NCI-H2029 treated with DMSO at 0.1 percent for 48 hours (cell line): ENCODE results near the gene SPAG5.
"Not testable (repeated sequence)": the region's sequence is repeated elsewhere in the genome, so short reads cannot be mapped to it uniquely, and the experiment has no call there.

ENCODE experiments used
- DNase-seq: peaks from one replicate; lab custom pipeline; 2025; lab: John Stamatoyannopoulos, UW

SPAG5 gene

DNA sequence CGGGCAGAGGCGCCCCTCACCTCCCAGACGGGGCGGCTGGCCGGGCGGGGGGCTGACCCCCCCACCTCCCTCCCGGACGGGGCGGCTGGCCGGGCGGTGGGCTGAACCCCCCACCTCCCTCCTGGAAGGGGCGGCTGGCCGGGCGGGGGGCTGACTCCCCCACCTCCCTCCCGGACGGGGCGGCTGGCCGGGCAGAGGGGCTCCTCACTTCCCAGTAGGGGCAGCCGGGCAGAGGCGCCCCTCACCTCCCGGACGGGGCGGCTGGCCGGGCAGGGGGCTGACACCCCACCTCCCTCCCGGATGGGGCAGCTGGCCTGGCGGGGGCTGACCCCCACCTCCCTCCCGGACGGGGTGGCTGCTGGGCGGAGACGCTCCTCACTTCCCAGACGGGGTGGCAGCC, 5.2 kb upstream of the SPAG5 start:
- not testable (repeated sequence) for DNase-seq

DNA sequence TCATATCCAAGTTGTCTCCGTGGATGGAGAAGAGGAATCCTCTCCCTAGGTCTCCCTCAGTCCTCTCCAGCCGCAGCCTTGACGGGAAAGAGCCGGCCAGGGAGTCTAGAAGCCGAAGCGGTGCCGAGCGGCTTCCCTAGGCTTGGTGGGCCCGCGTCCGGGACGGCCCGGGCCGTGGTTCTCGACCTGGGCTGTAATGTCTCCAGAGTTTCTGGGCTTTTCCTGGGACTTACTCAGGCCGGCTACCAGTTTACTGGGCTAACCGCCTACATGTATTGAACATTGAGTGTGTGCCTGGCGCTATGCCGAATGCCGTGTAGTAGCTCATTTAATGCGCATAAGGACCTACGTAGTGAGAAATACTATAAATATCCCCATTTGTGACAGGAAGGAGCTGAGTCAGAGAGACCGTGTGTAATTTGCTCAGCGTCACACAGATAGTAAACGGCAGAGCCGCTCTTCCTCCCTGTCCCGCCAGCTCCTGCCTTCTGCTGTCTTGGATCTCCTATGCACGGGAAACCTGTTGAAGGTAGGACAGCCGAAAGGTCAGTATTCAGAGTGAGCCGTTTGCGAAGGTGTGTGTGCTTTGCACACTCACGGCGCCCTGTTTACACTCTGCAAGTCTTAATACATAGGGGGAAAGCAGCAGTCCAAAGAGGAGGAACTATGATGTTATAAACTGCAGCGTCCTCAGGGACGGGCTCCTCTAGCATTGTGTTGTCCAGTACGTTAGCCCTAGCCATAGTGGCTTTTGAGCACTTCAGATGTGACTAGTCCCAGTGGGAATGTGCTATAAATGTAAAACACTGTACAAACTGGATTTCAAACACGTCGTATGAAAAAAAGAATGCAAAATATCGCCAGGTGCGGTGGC, 723 bp upstream of the SPAG5 start:
- DNase-seq: peak; percentile 70

DNA sequence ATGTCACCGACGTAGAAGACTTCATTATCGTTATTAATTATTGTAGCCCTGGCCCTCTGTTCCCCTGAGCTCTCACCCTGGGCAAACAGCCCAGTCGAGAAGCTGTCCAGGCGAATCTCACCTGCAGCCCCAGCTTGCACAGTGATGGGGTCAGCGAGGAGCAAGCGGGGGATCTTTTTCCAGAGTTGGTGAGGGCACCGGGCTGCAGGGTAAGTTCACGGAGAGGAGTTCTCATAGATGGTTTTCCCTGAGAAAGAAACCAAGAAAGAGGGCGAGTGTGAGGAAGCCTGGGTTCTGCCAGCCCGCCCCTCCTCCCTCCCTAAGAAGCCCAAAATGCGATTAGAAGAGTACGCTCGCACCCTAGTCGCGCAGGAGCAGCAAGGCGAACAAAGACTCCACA, 436 bp downstream of the SPAG5 start:
- DNase-seq: no peak

DNA sequence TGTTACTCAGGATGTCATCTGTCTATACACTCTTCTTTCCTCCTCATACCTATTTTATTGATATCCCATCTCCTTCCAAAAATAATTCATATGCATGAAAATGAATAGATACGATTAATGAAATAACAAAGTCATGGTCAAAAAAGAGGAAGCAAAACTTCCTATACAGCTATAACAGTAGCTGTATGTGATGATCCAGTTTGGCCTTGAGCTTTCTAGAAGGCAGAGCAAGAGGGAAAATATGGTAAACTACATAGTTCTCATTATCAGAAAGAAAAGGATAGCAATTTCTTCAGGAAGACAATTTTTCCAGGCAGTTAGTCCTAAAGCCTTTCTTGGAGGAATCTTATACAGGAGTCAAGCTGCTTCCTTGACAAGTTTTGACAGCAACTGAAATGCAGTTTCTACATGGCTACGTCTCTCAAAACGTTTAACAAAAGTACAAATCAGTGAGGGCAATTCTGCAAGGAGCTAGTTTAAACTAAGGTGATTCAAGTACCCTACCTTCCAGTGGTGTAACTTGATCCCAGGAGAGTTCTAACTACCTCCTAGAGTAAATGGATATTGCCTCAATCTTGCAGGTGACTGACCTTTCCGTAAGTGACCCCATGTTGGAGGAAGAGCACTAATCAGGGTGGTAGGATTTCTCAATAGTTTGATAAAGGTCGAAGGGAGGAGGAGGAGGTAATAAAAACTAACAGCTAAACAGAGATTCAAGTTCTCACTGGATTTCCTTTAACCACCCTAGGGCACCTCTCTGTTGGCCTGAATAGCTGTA, 1.0 kb downstream of the SPAG5 start:
- DNase-seq: no peak

DNA sequence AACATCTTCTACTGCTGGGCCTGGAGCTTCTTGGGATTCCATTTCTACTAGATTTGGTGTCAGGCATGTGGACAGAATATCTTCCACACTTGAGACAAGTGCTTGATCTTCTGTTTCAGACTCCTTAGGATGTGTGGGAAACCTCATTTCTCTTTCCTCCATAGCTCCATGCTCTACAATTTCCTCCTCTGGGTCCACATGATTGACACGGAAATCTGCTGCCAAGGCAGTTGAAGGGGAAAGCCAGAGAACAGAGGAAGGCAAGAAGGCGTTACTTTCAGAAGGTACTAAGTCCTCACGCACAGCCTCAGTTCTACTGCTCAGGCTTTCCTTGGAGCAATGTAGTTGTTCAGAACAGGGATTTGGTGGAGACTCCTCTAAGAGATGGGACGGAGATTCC, 6.6 kb downstream of the SPAG5 start:
- DNase-seq: no peak

DNA sequence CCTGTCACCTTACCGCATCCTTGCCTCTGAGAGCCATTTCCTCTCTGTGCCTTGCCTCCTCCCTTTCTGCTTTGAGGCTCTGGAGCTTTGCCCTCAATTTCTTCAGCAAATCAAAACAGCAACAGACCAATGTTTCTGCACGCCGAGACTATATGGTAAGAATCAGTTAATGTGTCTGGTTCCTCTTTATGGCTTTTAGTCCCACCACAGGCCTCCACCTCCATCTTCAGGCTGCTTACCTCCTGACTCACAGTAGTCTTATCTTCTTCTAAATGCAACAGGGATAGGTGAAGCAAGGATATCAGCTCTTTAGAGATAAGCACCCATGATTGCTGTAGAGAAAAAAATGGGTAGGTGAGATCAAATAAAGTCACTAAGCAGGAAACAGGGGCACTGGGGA, 13.0 kb downstream of the SPAG5 start:
- DNase-seq: no peak

DNA sequence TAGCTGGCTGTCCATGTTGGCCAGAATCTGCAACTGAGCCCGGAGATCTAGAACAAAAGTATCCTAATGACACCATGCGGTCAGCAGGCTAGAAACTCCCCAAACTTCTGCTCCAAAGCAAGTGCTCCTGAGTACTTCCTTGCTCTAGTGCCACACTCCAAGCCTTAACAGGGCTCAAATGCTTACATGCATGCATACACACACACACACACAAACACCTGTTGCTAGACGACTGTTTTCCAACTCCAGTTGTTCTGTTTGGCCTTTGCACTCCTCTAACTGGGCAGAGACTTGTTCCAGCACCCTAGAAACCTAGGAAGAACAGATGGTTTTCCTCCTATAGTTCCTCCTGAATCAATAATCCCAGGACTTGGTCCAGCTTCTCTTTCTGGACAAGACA, 14.4 kb downstream of the SPAG5 start:
- DNase-seq: no peak

DNA sequence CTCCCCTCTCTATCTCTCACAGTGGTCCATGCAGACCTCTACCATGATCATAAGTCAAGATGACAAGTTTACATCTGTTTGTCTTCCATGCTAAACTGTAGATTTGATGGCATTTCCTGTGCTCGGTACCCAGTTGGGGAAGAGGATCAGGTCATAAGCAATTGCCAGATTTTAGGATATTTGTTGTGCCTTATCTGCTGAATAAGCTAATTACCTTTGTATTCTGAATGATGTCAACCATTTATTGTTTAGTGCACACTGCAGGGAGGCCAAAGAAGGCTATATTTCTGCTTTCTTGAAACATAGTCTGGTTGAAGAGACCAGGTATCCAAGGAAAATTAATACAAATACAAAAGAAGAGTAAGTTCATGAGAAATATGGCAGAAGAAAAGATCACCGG, 16.3 kb downstream of the SPAG5 start:
- no peak for DNase-seq

DNA sequence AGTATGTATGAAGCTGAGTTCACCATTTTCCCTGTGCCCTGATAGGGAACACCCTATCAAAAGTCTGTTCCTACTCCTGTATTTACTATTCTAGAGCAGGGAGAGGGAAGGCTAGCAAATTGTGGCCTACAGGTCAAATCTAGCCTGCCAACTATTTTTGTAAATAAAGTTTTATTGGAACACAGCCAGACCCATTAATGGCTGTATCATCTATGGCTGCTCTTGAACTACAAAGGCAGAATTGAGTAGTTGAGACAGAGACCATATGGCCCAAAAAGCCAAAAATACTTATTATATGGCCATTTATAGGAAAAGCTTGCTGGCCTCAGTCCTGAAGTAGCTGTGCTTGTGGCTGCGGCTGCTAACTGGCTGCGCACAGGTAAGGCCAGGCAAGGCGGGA, 17.9 kb downstream of the SPAG5 start:
- DNase-seq: no peak

DNA sequence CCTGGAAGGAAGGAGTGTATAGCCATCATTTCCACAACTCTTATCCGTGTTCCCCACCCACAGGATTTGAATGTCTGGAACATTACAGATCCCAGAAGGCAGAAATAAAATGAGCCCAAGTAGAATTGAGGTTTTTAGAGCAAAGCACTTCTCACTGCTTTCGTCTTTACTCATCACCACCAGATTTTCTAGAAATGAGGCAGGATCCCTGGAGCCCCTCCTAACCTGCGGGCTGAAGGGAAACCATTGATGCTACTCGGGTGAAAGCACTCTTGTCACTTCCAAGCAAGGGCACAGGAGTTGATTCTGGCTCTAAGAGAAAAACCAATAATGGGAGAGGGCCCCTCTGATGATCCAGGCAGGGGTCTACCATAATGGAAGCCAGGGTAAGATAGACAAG, 19.3 kb downstream of the SPAG5 start:
- DNase-seq: no peak

DNA sequence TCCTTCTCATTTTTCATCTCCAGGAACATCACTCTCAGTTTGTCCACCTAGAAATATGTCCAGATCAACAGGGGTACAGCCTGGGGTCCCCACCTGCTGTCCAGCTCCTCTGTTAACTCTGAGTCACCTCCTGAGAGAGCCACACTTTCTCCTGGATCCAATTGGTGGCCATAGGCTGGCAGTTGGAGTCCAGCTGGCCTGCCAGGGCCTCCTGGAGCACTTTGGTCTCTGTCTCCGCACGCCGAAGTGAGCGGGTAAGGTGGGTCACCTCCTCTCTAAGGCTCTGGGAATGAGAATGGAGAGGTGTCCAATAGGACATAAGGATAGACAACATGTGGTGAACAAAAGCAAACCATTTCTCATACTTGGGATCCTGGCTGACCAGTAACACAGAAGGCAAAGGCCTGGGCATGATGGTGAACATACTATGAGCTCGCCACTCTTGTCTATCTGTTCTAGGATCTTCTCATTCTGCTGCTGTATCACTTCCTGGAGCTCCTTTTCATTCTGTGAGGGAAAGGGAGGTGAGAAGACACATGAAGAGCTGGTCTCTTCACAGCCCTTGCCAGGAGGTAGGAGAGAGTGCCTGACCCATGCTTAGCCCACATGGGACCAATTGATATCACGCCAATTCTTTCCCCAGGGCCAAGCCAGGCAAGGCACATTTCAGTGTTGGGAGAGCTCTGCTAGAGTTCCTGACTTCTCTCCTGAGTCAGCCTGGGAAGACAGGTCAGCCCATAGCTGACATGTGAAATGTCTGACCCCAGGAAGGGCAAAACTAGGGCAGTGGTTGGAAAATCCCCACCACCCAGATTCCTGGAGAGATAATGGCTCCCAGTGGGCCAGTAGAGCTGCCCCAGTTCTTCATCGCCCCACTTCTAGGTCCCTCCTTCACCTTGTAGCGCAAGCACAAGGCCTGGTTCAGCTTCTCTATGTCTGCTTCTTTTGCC, 20.3 kb downstream of the SPAG5 start:
- DNase-seq: no peak

DNA sequence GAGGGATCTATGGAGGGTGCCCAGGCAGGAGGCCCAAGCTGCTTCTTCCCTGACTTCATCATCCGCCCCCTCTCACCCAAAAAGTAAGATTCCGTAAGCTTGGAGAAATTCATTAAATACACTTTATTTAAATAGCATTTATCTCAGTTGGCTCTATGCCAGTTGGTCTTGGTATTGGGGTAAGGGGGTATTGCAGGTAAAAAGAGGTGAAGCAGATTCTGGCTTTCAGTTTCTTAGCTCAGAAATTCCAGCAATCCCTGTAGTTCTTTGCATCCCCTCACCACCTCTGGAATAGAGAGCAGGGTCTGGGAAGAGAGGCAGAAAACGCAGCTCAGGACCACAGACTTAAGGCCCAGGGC, 21.4 kb downstream of the SPAG5 start:
- no peak for DNase-seq

DNA sequence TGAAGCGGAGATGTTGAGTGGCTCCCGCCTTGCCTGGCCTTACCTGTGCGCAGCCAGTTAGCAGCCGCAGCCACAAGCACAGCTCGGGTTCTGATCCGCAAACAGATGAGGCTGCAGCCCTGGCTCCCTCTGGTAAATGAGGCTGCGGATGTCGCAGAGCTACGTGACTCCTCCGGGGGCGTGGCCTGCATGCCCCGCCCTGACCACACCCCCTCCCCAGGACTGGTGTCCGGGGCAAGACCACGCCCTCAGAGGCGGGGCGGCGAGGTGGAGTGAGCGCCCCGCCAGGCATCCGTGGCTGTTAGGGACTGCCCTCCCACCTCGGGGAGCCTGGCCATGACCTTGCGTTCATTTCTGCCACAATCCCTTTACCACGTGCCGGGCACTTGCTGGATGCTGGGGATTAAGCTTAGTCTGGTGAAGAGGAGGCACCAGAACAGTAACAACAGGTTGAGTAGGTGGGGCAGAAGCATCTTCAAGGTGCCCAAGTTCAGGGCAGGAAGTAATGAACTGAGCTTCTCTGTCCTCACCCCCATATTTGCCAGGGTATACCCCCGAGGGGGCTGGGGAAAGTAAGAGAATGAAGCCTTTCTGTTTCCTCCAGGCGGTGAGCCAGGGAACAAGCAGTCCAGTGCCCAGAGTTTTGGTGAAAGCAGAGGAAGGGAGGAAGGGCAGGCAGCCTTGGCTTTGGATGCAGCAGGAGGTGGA, 21.9 kb downstream of the SPAG5 start, which contains the start of gene ALDOC:
Gene ALDOC, minus strand, starts transcription at position 138 of the 708 bp plus-strand sequence. CDS start 1,363 bp downstream, outside the sequence.
- DNase-seq: peak; percentile 58

DNA sequence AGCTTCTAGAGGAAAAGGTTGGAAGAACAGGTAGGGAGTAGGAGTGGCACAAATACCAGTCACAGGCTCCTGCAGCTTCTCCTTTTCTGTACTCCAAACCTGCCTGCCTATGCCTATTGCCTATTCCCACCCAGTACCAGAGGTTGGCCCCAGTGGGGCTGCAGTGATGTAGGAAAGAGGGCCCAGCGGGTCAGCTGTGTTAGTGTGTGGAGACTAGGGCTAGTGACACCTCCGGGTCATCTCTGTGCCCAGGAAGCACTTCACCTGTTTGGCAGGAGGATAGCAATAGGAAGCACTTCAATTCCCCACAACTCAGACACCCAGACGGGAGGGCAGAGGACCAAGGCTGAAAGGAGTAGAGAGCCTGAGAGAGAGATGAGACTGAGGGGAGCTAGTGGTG, 22.8 kb downstream of the SPAG5 start:
- DNase-seq: not testable (repeated sequence)

DNA sequence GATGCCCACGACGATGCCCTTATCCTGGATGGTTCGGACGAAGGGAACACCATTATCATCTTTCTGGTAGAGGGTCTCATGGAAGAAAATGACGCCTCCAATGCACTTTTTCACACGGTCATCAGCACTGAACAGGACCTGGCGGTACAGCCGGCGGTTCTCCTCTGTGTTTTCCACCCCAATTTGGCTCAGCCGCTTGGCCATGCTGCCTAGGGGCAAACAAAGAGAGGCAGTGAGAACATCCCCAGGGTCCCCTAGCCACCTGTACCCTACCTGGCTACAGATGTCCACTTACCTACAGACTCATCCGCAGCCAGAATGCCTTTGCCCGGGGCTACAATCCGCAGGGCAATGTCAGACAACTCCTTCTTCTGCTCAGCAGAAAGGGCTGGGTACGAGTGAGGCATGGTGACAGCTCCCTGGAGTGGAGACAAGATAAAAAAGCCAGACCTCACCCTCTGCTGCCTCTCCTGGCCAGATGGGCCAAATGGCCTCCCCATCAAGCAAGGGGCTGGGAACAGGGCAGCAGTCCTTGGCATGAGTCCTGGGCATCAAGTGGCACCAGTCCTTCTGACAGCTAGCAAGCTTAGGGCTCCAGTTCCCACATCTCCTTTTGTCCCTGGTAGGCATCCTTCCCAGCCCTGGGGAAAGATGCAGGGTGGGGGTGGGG, 23.6 kb downstream of the SPAG5 start:
- DNase-seq: no peak

DNA sequence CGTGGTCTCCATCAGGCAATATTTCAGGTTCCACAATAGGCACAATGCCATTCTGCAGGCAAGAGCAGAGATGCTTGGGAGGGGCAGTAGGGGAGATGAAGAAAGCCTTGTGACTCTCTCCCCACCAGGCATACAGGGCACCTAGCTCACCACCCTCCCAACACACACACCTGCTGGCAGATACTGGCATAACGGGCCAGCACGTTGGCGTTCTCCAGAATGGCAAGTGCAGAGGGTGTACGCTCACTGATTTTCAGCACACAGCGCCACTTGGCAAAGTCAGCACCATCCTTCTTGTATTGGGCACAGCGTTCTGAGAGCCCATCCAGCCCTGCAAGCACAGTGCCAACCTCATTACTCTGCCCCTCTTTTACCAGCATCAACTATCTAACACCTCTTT, 24.3 kb downstream of the SPAG5 start:
- no peak for DNase-seq

DNA sequence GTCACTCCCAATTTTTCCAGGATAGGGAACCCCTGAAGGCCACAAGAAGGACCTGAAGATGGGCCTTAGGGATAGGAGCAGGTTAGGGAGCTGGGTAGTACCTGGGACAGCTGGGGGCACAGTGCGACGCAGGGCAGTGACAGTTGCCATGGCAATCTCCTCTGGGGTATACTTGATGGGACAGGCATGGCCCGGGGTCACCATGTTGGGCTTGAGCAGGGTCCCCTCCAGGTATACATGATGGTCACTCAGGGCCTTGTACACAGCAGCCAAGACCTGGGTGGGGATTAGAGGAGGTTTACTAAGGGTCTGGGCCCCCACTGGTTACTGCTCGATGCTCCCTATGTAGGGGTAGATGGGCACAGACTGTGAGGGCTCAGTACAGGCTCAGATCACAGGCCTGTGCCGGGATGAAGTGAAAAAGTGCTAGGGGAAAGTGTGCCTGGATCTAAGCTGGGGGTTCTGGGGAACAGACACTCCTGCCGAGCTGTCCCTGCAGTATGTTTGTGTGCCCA, 24.8 kb downstream of the SPAG5 start:
- no peak for DNase-seq

DNA sequence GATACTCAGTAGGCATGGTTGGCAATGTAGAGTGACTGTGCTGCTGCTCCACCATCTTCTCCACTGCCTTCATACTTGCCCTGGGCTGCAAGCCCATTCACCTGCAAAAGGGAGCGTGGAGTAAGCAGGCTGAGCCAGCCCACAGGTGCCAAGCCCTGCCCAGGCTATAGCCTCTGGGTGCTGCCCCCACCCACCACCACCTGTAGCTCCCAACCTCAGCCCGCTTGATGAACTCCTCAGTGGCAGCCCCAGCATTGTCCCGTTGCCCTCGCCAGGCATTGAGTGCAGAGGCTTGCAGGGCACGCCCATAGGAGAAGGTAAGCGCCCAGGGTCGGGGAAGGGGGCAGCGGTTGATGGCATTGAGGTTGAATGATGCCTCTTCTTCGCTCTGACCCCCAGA, 25.3 kb downstream of the SPAG5 start:
- DNase-seq: no peak

DNA sequence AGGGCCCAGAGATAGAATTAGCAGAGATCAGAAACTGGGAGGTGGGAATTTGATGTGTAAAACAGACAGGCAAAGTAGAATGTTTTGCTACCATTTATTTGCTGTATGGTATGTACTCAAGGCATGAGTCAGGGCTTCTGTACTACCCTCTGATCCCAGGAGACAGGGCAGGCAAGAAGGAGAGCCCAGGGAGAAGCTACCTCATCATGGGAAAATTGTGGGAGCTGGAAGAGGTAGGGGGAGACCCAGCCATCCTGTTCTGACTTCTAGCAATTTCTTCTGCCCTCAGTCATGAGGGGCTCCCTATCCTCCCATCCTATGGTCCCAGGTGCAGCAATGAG, 25.8 kb downstream of the SPAG5 start:
- no peak for DNase-seq

DNA sequence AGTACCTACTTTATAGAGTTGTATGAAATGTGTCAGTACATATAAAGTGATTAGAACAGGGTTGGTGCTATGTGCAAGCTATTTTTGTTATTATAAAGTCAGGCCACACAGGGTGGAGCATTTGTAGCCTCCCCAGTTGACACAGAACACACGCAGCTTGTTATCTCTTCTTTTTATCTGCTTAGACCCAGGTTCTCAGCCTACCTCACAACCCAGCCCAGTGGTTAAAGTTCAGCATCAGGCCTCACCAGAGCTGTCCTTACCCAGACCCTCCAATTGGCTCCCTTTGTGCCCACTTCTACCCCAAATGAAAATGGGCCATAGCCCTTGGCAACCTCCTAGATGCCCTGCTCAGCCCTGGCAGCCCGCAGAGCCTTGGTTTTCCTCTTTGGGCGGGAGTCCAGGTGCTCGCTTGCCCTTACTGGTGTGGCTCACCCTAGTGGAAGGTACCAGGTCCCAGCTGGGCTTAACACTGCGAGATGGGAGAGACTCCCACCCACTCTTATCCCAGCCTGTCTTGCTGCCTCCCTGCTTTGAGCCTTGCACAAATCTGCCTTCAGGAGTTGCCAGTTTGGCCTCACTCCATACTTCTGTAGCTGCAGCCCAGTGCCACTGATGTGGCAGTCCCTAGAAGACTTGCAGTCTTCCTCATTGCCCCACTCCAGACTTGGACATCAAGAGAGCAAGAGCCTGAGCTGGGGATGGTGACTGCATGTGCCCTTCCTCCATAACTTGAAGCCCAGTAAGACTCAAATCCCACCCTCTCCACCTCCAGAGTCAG, 26.4 kb downstream of the SPAG5 start:
- DNase-seq: no peak
